Measurements from ENCODE around the gene SLC26A8.

SLC26A8 gene

DNA sequence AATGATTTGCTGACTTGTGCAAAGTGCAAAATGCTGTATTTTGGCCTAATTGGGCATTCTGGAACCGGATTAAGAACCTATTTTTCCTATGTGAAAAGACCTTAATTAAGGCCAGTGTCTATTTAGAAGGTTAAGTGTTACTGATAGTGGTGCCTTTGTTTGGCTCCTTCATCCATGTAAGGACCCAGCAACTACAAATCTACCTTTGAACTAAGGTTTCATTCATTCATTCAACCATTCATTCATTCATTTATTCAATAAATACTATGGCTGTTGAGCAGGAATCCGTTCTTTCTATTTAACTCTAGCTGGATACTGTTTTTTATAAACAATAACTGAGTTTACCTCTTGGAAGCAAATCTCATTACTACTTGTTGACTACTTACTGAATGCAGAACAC is 36.8 kb upstream of the SLC26A8 start:
- H3K27ac ChIP-seq (ENCODE audit: low read depth, low read length) = no peak overlapping the region
- H4K20me1 ChIP-seq (ENCODE audit: low read depth, low read length) = peaks cover 27% of the 10 kb centered on the region
- no peak for TF ChIP-seq EZH2phosphoT487 (conservative IDR thresholded peaks at IDR 0.05; ENCODE audit: low read length)
- TF ChIP-seq, protein P1, sequence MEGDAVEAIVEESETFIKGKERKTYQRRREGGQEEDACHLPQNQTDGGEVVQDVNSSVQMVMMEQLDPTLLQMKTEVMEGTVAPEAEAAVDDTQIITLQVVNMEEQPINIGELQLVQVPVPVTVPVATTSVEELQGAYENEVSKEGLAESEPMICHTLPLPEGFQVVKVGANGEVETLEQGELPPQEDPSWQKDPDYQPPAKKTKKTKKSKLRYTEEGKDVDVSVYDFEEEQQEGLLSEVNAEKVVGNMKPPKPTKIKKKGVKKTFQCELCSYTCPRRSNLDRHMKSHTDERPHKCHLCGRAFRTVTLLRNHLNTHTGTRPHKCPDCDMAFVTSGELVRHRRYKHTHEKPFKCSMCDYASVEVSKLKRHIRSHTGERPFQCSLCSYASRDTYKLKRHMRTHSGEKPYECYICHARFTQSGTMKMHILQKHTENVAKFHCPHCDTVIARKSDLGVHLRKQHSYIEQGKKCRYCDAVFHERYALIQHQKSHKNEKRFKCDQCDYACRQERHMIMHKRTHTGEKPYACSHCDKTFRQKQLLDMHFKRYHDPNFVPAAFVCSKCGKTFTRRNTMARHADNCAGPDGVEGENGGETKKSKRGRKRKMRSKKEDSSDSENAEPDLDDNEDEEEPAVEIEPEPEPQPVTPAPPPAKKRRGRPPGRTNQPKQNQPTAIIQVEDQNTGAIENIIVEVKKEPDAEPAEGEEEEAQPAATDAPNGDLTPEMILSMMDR (IDR thresholded peaks at IDR 0.05; ENCODE audit: insufficient read depth, low read length, poor library complexity, severe bottlenecking) = no peak
- no peaks in the 10 kb centered on the region for H3K27me3 ChIP-seq (ENCODE audit: low read length)
- H3K9me3 ChIP-seq (ENCODE audit: insufficient read depth, low read length) = no peaks in the 10 kb centered on the region
- no peaks in the 10 kb centered on the region for H3K9me2 ChIP-seq (replicated peaks; ENCODE audit: insufficient read depth, low read length)
- no peak overlapping the region for H3K4me2 ChIP-seq (ENCODE audit: low read depth, low read length, poor library complexity, severe bottlenecking)
- H3F3A ChIP-seq (ENCODE audit: insufficient read depth) = peaks cover 4% of the 10 kb centered on the region; the same call in 1 of the 2 replicates
- H3K79me2 ChIP-seq (ENCODE audit: insufficient read depth, low read length) = peaks cover 90% of the 10 kb centered on the region
- H2AFZ ChIP-seq (ENCODE audit: low read depth, low read length, severe bottlenecking) = no peak overlapping the region
- no peak overlapping the region for H3K9ac ChIP-seq (ENCODE audit: low read length)
- H3K4me3 ChIP-seq (ENCODE audit: insufficient read depth, low read length, poor library complexity, severe bottlenecking) = no peak overlapping the region
- peaks cover 39% of the 10 kb centered on the region for H3K36me3 ChIP-seq (ENCODE audit: low read length)

DNA sequence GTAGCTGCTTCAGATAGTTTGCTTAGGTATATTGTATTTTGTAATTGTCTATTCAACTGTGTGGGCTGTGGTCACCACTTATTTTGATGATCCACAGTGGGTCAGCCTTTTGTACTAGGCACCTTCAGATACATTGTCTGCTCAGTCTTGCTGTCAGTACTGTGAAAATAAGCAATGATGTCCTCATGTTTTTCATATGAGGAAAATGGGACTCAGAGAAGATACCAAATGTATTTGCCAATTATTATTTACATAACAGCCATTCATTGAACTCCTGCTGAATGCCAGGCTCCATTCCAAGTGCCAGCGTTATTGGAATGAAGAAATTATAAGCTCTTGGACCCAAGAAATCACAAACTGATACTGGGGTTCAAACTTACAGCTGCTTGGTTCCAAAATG is 31.7 kb upstream of the SLC26A8 start:
- Histone ChIP-seq H2AFZ (ENCODE audit: low read depth, low read length, severe bottlenecking) (no peak overlapping the region), H3K27me3 (ENCODE audit: low read length) (no peaks in the 10 kb centered on the region), H3K9me2 (replicated peaks; ENCODE audit: insufficient read depth, low read length) (no peaks in the 10 kb centered on the region), H3K9me3 (ENCODE audit: insufficient read depth, low read length) (no peaks in the 10 kb centered on the region), H3K4me2 (ENCODE audit: low read depth, low read length, poor library complexity, severe bottlenecking) (no peak overlapping the region), H3F3A (ENCODE audit: insufficient read depth) (peaks cover 4% of the 10 kb centered on the region; the same call in 1 of the 2 replicates), H3K36me3 (ENCODE audit: low read length) (peaks cover 60% of the 10 kb centered on the region), H3K9ac (ENCODE audit: low read length) (no peak overlapping the region), H3K79me2 (ENCODE audit: insufficient read depth, low read length) (peaks cover 88% of the 10 kb centered on the region), H3K4me3 (ENCODE audit: insufficient read depth, low read length, poor library complexity, severe bottlenecking) (no peak overlapping the region), H4K20me1 (ENCODE audit: low read depth, low read length) (peaks cover 25% of the 10 kb centered on the region), H3K27ac (ENCODE audit: low read depth, low read length) (no peak overlapping the region)
- TF ChIP-seq, protein P1 (IDR thresholded peaks at IDR 0.05; ENCODE audit: insufficient read depth, low read length, poor library complexity, severe bottlenecking) = no peak
- no peak for TF ChIP-seq EZH2phosphoT487 (conservative IDR thresholded peaks at IDR 0.05; ENCODE audit: low read length)

- TF ChIP-seq EZH2phosphoT487 (conservative IDR thresholded peaks at IDR 0.05; ENCODE audit: low read length) = no peak
- TF ChIP-seq, protein P1 (IDR thresholded peaks at IDR 0.05; ENCODE audit: insufficient read depth, low read length, poor library complexity, severe bottlenecking) = no peak
- Histone ChIP-seq H2AFZ (ENCODE audit: low read depth, low read length, severe bottlenecking) (no peak overlapping the region), H3K9ac (ENCODE audit: low read length) (no peak overlapping the region), H3K9me2 (replicated peaks; ENCODE audit: insufficient read depth, low read length) (no peaks in the 10 kb centered on the region), H4K20me1 (ENCODE audit: low read depth, low read length) (peaks cover 34% of the 10 kb centered on the region), H3K36me3 (ENCODE audit: low read length) (peaks cover 53% of the 10 kb centered on the region), H3K4me2 (ENCODE audit: low read depth, low read length, poor library complexity, severe bottlenecking) (no peak overlapping the region), H3K9me3 (ENCODE audit: insufficient read depth, low read length) (no peaks in the 10 kb centered on the region), H3K4me3 (ENCODE audit: insufficient read depth, low read length, poor library complexity, severe bottlenecking) (no peak overlapping the region), H3K79me2 (ENCODE audit: insufficient read depth, low read length) (peaks cover 93% of the 10 kb centered on the region), H3F3A (ENCODE audit: insufficient read depth) (peaks cover 4% of the 10 kb centered on the region; the same call in 1 of the 2 replicates), H3K27me3 (ENCODE audit: low read length) (no peaks in the 10 kb centered on the region), H3K27ac (ENCODE audit: low read depth, low read length) (no peak overlapping the region)
Measured at GRCh38 chr6:36054956-36055355, 30.5 kb upstream of the SLC26A8 start.
